ENCODE measurements around the gene IPO4.
"Not testable (repeated sequence)": the region's sequence is repeated elsewhere in the genome, so short reads cannot be mapped to it uniquely, and the experiment has no call there.

The IPO4 gene

DNA sequence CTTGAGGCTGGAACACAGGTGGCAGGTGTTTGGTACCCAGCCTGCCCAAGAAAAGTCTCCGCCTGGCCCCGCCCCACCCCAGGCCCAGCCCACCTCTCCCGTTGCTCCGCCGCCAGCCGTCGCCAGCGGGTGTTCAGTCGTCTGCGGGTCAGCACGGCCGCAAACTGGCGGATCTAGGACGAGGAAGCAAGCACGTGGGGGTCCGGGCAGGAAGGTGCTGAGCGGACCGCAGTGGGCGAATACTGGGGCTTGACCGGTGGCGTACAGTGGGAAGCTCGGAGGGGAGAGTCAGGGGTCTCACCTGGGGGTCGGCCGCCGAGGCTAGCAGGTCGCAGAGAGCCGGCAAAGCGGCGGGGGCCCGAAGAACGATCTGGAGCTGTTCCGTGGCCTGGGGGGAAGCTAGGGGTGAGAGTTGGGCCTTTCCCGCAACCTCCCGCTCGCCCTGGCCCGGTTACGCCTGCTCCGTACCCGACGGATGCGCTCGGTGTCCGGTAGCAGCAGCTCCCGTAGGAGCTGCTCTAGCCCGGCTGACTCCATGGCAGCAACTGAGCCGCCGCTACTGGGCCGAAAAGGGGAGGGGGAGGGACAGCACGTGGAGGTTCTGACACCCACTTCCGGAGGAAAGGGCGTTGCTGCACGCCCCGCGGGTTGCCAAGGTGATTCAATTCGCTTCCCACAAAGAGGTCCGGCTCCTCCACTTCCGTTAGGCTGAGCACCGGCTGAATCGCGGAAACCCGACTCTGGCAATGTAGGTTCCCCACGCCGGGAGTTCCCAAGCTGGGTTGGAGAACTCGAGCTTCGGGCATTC lies at the start of gene IPO4:
Gene IPO4, minus strand, starts transcription at position 566 of the 808 bp plus-strand sequence. Its CDS starts 29 bp downstream, at position 537.
- peak; percentile 35 to 40 for DNase-seq

- DNase-seq: no peak
Observed at GRCh38 chr14:24238123-24238522, 49.5 kb upstream of the IPO4 start.

DNA sequence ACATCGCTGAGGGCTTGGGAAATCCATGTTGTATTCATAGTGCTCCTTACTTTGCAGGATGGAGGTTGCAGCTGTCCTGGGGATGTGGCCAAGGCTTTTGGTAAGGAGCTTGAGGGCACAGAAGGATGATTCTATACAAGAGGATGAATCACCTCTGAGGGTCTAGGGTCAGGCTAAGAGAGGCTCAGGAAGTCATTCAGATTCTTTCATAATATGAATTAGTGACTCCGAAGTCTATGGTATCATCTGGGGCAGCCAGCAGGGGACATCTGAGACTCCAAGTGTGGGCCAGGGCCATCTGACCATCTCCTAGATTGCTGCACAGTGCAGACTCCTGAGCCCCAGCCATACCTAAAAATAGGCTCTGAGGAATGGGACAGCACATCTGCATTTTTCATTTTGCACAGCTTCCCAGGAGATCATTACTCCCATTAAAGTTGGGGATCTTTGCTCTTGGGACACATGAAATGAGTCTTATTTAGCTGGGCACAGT lies 48.9 kb upstream of the IPO4 start:
- no peak for DNase-seq

DNA sequence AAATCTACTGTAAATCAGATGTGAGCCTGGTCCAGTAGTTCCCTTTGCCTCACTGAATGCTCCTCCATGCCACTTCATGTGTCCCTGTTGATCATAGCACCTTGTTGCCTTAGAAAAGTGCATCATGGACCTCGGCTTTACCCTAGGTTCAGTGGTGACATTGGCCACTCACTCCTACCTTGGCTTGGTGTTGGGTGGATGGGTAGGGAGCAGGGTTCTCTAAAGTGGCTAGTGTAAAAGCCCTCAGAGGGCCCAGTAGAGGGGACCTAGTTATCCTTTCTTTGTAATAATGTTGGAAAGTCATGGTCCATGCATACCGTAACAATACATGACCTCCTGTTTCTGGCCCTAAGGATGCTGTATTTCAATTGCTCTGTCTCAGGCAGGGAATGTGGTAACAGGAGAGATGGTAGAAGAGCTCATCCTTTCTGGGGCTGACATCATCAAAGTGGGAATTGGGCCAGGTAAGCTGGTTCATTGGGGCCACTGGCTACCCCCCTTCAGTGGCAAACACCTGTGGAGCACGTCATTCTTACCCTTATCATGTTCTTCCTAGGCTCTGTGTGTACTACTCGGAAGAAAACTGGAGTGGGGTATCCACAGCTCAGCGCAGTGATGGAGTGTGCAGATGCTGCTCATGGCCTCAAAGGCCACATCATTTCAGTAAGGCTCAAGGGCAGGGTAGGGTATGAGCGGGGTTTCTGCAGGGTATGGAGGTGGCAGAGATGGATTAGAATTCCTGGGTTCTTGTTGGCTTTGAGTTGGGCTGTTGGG lies 48.3 kb upstream of the IPO4 start:
- DNase-seq: no peak

GRCh38 chr14:24235804-24236688 lies 47.4 kb upstream of the IPO4 start:
- no peak for DNase-seq

DNA sequence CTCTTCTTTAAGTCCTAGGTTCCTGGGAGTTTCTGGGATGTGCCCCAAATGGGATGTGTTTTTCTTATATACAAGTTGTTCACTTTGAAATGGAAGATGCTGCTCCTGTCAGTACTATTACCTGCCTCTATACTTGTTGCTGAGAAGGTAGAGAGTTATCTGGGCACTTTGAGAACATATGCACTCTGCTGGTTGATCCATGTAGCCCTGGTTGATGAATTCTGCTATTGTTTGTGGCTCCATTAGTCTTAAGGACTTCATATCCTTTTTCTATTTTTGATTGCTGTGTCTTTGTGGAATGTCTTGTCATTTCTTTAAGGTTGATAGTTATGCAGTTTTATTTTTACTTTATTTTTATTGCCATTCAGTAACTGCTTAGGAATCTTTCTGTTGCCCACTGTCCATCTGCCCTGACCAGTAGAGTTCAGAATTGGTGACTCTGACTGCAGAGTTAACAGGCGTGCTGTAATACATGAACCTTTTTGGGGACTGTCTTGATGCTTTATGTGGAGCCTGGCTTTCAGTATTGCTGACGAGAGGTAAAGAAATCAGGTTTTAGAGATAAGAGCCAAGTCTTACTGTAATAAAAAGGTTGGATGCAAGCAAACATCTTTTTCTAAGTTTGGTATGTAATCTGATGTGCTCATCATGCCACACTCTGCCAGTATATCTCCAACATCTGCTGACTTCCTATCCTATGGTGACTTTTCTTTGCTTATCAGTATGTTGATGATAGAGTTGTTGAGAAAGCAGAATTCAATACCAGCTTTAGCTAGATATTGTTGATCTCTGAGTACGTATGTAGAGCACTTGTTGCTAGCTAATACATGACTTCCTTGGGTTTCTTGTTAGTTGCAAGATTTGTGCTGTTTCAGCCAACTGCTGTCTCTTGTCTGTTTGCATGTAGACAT lies 45.7 kb upstream of the IPO4 start:
- no peak for DNase-seq

- DNase-seq: no peak
Observed at GRCh38 chr14:24233538-24233866, 44.9 kb upstream of the IPO4 start.

- no peak for DNase-seq
Observed at GRCh38 chr14:24232645-24233537, 44.3 kb upstream of the IPO4 start, which contains the start of gene GMPR2. GMPR2 (plus strand) TSS chr14:24232929; CDS start chr14:24233254, 325 bp downstream.

DNA sequence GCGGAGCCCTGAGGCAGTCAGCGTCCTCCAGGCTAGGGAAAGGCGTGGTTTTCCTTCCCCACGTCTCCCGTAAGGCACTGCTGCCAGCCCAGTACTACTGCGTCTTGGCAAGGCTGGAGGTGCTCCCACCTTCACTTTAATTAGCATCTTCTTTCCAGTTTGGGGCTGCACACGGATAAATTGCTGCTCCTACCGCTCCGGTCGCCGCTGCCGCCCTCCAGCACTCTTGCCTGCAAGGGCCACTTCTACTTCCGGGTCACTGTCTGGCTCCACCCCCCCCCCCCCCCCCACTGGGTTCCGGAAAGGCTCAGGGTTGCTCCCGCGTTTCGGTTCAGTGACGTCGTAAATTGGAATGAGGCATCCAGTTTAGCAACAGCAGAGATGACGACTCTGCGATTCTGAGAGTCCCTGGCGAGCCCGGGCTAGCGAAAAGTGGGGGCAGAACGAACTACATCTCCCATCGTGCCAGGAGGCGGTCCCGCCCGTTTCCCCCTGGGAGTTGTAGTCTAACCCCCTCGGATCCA lies 43.6 kb upstream of the IPO4 start, which contains the start of gene NEDD8:
Gene NEDD8, minus strand, starts transcription at position 247 of the 524 bp plus-strand sequence. Its CDS starts 100 bp downstream, at position 147.
- DNase-seq: peak; percentile 44 to 73

DNA sequence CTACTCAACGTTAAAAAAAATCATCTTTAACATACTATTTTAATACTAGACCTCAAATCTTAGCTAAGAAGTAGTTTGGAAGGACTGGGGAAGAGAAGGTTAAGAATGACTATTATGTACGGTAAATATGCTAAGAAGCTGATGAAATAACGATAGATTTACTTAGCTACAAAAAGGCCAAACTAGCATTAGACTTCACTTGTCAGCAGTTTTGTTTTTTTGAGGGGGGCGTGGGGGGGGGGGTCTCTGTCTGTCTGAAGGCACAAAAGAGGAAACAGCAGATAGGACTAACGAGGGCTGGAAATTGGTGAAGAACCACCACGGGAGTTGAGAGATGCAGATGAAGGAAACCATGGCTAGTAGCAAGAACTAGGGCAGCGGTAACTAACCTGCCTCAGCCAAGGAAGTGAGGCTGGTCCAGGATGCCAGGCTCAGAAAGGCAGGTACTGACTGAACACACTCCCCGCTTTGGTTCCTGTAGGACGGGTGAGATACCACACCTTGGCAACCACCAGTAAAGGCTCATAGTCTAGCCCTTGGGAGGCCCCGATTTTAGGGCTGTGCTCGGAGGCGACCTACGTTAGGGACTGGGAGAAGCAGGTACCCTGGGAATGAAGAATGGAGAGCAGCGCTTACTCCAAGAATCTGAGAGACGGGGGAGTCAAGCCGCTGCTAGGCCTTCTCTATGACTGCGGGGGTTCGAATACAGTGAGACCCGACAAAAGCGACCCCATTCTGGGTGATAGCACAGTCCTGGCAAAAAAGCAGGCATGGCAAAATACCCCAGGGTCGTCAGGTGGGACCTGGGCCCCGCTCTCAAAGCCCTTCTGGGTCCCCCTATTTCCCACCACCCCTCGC lies 42.9 kb upstream of the IPO4 start:
- no peak for DNase-seq

DNA sequence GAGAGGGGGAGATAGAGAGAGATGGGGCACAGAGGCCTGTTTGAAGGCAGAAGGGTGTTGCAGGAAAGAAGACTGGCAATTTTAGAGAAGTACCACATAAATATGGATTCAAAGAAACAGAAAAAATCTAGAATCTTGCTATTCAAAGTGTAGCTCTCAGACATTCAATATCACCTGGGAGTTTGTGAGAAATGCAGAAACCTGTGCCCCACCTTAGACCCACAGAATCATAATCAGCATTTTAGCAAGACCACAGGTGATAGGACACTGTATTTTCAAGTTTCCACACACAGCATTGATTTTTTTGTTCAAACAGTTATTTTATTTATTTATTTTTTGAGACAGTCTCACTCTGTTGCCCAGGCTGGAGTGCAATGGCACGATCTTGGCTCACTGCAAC lies 40.3 kb upstream of the IPO4 start:
- no peak for DNase-seq

DNA sequence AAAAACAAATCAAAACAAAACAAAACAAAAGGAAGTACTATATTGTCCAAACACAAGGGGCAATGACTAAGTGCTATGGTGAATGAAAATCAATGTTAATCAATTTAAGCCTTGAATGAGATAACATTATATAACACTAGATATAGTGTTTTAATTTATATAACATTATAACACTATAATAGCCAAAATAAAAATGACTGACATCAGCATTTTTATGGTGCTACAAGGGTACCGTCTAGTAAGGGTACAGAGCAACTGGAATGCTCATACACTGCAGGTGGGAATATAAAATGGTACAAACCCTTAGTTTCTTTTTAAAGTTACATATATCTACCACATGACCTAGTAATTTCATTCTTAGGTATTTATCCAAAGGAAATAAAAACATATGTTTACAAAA lies 37.9 kb upstream of the IPO4 start:
- no peak for DNase-seq

DNA sequence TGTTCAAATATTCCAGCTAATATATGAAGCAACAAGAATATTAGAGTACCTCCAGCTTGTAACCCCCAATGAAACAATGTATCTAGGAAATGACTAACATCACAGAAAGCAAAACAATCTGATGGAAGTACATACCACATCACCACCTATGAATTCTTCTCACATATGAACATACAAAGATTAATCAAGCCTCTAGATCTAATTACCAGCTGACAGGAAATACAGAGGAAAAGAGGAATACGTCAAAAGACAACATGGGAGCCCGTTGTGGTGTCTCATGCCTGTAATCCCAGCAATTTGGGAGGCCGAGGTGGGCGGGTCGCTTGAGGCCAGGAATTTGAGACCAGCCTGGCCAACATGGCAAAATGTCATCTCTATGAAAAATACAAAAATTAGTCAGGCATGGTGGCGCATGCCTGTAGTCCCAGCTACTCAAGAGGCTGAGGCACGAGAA lies 36.0 kb upstream of the IPO4 start:
- DNase-seq: no peak

DNA sequence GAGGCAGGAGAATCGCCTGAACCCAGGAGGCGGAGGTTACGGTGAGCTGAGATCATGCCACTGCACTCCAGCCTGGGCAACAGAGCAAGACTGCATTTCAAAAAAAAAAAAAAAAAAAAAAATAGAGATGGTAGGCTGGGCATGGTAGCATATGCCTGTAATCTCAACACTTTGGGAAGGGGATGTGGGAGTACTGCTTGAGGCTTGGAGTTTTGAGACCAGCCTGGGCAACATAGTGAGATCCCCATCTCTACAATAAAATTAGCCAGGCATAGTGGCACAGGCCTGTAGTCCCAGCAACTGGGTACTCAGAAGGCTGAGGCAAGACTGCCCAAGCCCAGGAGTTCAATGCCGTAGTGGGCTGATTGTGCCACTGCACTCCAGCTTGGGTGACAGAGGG lies 34.4 kb upstream of the IPO4 start:
- not testable (repeated sequence) for DNase-seq

DNA sequence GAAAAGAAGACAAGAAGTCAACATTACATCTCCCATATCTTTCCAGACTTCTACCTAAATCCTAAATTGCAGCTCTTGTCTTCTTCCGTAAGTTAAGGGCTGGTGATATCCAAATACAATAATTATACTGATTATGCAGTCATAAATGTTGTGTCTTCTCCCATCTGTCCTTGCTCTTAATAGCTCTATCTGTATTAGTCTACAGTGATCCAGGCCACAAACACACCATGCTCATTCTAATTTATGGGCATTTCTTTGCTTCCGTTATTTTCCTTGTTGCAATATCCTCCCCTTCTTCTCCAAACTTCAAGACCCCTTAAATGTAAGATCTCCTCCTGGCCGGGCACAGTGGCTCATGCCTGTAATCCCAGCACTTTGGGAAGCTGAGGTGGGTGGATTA lies 30.9 kb upstream of the IPO4 start:
- DNase-seq: no peak

GRCh38 chr14:24219080-24219479 lies 30.5 kb upstream of the IPO4 start:
- DNase-seq: no peak

- DNase-seq: not testable (repeated sequence)
Observed at GRCh38 chr14:24216876-24217275, 28.3 kb upstream of the IPO4 start.

DNA sequence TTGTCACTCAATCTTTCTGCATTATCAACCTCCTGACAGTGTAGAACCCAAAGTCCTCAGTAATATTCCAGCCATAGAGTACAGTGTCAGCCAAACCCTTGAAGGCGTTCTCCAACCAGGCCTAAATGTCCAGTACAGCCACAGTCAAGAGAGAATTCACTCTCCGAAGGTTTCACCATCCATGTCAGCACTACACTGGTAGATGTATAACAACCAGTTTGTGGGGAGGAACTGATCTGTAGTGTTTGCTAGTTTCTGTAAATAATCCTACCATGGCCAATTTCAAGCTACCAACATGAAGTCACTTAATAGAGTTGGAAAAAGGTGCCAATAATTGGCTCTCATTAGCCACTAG lies 27.7 kb upstream of the IPO4 start:
- DNase-seq: no peak

Data from cerebellar nuclear complex (tissue), 1 donor.